K562 (cell line): Measurements from ENCODE around the gene FOS. TPM values are rescaled to one million over a fixed set of nuclear protein-coding genes. Genes with fewer than 3 reads are reported as not detected.

Experiments
- ATF7 ChIP-seq: fragments of 450-650 bp; IDR thresholded peaks from 2 replicates; pipeline ENCODE4 v1.7.1; 2014; ENCODE audit warnings: mild to moderate bottlenecking, moderate library complexity
- BHLHE40 ChIP-seq: IDR thresholded peaks from 2 replicates; pipeline ENCODE4 v1.6.1; 2011; ENCODE audit warnings: low read length, improper control_type of control experiment
- GATA2 ChIP-seq: sonication (generic); formaldehyde crosslinking; IDR thresholded peaks from 2 replicates; pipeline ENCODE4 v1.4.0; 2020; ENCODE audit warnings: mild to moderate bottlenecking, missing genetic modification reagents
- HDAC1 ChIP-seq, 2 experiments: fragments of 450-650 bp; IDR thresholded peaks; 2 replicates each; pipeline ENCODE4 v1.6.1; 2016 to 2017; ENCODE audit warnings: inconsistent platforms in 1 of 2, mild to moderate bottlenecking in 1 of 2, moderate library complexity in 1 of 2
- HDAC6 ChIP-seq: IDR thresholded peaks from 2 replicates; pipeline ENCODE4 v1.6.1; 2012; ENCODE audit warnings: low read depth, mild to moderate bottlenecking, control low read depth, inconsistent platforms, low read length, moderate library complexity
- MCM2 ChIP-seq: fragments of 450-650 bp; IDR thresholded peaks from 2 replicates; pipeline ENCODE4 v1.6.1; 2017; ENCODE audit warnings: low read depth, mild to moderate bottlenecking
- NFYB ChIP-seq: IDR thresholded peaks from 2 replicates; pipeline ENCODE4 v1.6.1; 2011; ENCODE audit warnings: mild to moderate bottlenecking, moderate library complexity; ENCODE audit not compliant: insufficient read length; ENCODE audit errors: extremely low read depth
- NR2C1 ChIP-seq, 2 experiments: fragments of 450-650 bp; IDR thresholded peaks; 2 replicates each; pipeline ENCODE4 v1.6.1; 2017; ENCODE audit warnings: mild to moderate bottlenecking in 2 of 2, antibody characterized with exemption in 1 of 2, inconsistent platforms in 1 of 2, missing compliant biosample characterization in 1 of 2, missing genetic modification characterization in 1 of 2
- NUFIP1 ChIP-seq: fragments of 450-650 bp; IDR thresholded peaks from 2 replicates; pipeline ENCODE4 v1.6.1; 2018; ENCODE audit not compliant: partially characterized antibody
- RBM14 ChIP-seq: fragments of 200-400 bp; formaldehyde crosslinking; IDR thresholded peaks from 2 replicates; pipeline ENCODE4 v1.6.1; 2018; ENCODE audit warnings: low read depth, mild to moderate bottlenecking, low read length, moderate library complexity, borderline replicate concordance; ENCODE audit not compliant: insufficient read depth
- RFX5 ChIP-seq: IDR thresholded peaks from 2 replicates; pipeline ENCODE4 v1.6.1; 2011; ENCODE audit warnings: low read depth, mild to moderate bottlenecking, improper control_type of control experiment, low read length
- ZFX ChIP-seq: sonication (generic); formaldehyde crosslinking; IDR thresholded peaks from 2 replicates; pipeline ENCODE4 v1.8.0; 2022; ENCODE audit warnings: mild to moderate bottlenecking, missing genetic modification reagents, moderate library complexity
- ZNF174 ChIP-seq: fragments of 250-450 bp; sonication (Bioruptor Pico); IDR thresholded peaks from 2 replicates; pipeline ENCODE4 v1.4.0; 2020; ENCODE audit warnings: mild to moderate bottlenecking
- ZNF212 ChIP-seq: fragments of 450-650 bp; formaldehyde crosslinking; IDR thresholded peaks from 2 replicates; pipeline ENCODE4 v1.4.0; 2020; ENCODE audit warnings: mild to moderate bottlenecking
- ZNF584 ChIP-seq: fragments of 200-800 bp; sonication (Bioruptor generic); IDR thresholded peaks from 2 replicates; pipeline ENCODE4 v1.6.1; 2016; ENCODE audit warnings: low read depth, mild to moderate bottlenecking, missing genetic modification characterization, missing compliant biosample characterization
- ZNF778 ChIP-seq: fragments of 450-650 bp; formaldehyde crosslinking; IDR thresholded peaks from 2 replicates; pipeline ENCODE4 v1.4.0; 2020; ENCODE audit warnings: mild to moderate bottlenecking, moderate library complexity
- polyA plus RNA-seq, 8 experiments: library from polyadenylated mRNA; depleted of rRNA in 4 of 8; stranded (reverse) in 5 of 8; unstranded in 3 of 8; fragments of >200 nt; fragmentation: Nextera tagmentation in 2 of 8; fragmentation: Illumina TruSeq in 1 of 8; extraction: Ambion mirVana in 2 of 8; extraction: Trizol in 1 of 8; gene quantifications; 2 replicates each; pipeline versions ENCODE4 v1.2.1 to v1.2.3, GENCODE V29; 2011 to 2014; ENCODE audit warnings: inconsistent platforms in 1 of 8, missing spikeins in 1 of 8
- total RNA-seq, 7 experiments: library from RNA; depleted of rRNA in 6 of 7; stranded (reverse); fragments of >200 nt in 6 of 7; fragmentation: Illumina TruSeq in 2 of 7; extraction: Trizol in 2 of 7; gene quantifications; 2 replicates each; pipeline versions ENCODE4 v1.2.1 to v1.2.3, GENCODE V29; 2011 to 2021; ENCODE audit warnings: low replicate concordance in 1 of 7
- TF ChIP-seq, protein P1 (sequence below), 2 experiments: IDR thresholded peaks; 2 replicates each; pipeline ENCODE4 v1.6.1; 2011; ENCODE audit warnings: borderline replicate concordance in 1 of 2, control low read depth in 1 of 2, low read depth in 1 of 2, low read length in 1 of 2, mild to moderate bottlenecking in 1 of 2, mixed read lengths in 1 of 2, moderate library complexity in 1 of 2; ENCODE audit not compliant: insufficient read depth in 1 of 2, insufficient read length in 1 of 2, poor library complexity in 1 of 2, severe bottlenecking in 1 of 2; ENCODE audit errors: extremely low read depth in 1 of 2
- TF ChIP-seq, protein P2 (sequence below): fragments of 250-450 bp; sonication (Bioruptor Pico); IDR thresholded peaks from 2 replicates; pipeline ENCODE4 v1.4.0; 2020; ENCODE audit warnings: mild to moderate bottlenecking, moderate library complexity
- TF ChIP-seq, protein P3 (sequence below): fragments of 450-650 bp; IDR thresholded peaks from 2 replicates; pipeline ENCODE4 v1.6.1; 2018; ENCODE audit warnings: mild to moderate bottlenecking, low read depth; ENCODE audit not compliant: partially characterized antibody

FOS gene
- total and polyA plus RNA-seq, 9 of the 15 experiments (the other 6 are each of a cell fraction or from before 2014, with no cell fraction given), result 0.54 to 13.8 (median 8.9) TPM

DNA sequence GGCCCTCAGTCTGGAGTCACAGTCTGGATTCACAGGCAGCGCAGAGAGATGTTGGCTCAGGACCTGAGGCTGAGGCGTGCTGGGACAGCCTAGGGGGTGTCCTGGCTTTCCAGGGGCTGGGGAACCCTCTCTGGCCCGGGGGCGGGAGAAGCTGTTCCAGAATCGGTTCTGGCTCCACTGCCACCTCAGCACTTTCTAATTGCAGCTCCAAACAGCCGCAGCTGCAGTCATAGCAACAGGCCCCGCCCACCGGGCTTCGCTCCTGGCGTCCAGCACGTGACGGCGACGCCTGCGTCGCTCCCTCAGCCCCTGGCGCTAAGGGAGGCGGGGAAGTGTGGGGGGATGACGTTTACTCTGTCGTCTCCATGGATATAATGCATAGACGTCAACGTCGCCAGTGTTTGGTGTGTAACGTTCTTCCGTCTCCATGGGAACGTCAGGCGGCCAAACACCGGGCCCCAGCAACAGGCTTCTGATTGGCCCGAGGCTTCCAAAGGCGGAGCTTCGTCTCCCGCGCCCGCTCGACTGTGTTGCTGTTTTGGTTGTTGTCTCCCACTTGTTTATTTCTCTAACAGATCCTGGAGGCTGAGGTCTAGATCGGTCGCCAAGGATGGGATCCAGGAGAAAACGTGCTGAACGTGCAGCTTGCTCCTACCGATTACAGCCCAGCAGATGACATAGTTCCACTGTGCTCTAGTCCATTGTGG lies 19.7 kb upstream of the FOS start (continued):
- no peak for TF ChIP-seq ZNF174 (CRISPR knock-in tag)
- no peak for TF ChIP-seq GATA2
- TF ChIP-seq, protein P1, sequence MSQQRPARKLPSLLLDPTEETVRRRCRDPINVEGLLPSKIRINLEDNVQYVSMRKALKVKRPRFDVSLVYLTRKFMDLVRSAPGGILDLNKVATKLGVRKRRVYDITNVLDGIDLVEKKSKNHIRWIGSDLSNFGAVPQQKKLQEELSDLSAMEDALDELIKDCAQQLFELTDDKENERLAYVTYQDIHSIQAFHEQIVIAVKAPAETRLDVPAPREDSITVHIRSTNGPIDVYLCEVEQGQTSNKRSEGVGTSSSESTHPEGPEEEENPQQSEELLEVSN (IDR thresholded peaks at IDR 0.05; ENCODE audit: borderline replicate concordance in 1 of 2, extremely low read depth in 1 of 2, insufficient read depth in 1 of 2, insufficient read length in 1 of 2, low read depth in 1 of 2, low read length in 1 of 2, poor library complexity in 1 of 2, severe bottlenecking in 1 of 2), result peak; percentile 82 to 91
- no peak for TF ChIP-seq HDAC1 (IDR thresholded peaks at IDR 0.05)
- TF ChIP-seq ATF7, result peak; percentile 97
- TF ChIP-seq NUFIP1, result no peak
- TF ChIP-seq BHLHE40, result peak; percentile 100
- TF ChIP-seq ZNF778 (CRISPR knock-in tag), result no peak
- TF ChIP-seq, protein P2, sequence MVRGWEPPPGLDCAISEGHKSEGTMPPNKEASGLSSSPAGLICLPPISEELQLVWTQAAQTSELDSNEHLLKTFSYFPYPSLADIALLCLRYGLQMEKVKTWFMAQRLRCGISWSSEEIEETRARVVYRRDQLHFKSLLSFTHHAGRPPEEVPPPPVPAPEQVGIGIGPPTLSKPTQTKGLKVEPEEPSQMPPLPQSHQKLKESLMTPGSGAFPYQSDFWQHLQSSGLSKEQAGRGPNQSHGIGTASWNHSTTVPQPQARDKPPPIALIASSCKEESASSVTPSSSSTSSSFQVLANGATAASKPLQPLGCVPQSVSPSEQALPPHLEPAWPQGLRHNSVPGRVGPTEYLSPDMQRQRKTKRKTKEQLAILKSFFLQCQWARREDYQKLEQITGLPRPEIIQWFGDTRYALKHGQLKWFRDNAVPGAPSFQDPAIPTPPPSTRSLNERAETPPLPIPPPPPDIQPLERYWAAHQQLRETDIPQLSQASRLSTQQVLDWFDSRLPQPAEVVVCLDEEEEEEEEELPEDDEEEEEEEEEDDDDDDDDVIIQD, result no peak
- no peak for TF ChIP-seq NR2C1 (IDR thresholded peaks at IDR 0.05)
- TF ChIP-seq NR2C1 (tag; IDR thresholded peaks at IDR 0.05), result no peak
- no peak for TF ChIP-seq RBM14
- peak; percentile 95 for TF ChIP-seq RFX5
- TF ChIP-seq HDAC6, result no peak
- TF ChIP-seq, protein P3, sequence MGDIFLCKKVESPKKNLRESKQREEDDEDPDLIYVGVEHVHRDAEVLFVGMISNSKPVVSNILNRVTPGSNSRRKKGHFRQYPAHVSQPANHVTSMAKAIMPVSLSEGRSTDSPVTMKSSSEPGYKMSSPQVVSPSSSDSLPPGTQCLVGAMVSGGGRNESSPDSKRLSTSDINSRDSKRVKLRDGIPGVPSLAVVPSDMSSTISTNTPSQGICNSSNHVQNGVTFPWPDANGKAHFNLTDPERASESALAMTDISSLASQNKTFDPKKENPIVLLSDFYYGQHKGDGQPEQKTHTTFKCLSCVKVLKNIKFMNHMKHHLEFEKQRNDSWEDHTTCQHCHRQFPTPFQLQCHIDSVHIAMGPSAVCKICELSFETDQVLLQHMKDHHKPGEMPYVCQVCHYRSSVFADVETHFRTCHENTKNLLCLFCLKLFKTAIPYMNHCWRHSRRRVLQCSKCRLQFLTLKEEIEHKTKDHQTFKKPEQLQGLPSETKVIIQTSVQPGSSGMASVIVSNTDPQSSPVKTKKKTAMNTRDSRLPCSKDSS, result no peak
- no peak for TF ChIP-seq ZNF584 (CRISPR knock-in tag)
- no peak for TF ChIP-seq ZNF212
- no peak for TF ChIP-seq MCM2
- TF ChIP-seq ZFX, result no peak
- TF ChIP-seq NFYB, result peak; percentile 62
